Umbilical cord (tissue), 2 donors: ENCODE data around the gene APOL5. TPM values are rescaled to one million over a fixed set of nuclear protein-coding genes. Genes with fewer than 3 reads are reported as not detected.
"Not testable (repeated sequence)": the region's sequence is repeated elsewhere in the genome, so short reads cannot be mapped to it uniquely, and the experiment has no call there.

Source experiments
- DNase-seq: peaks from one replicate; pipeline ENCODE4 v3.0.0-alpha.2; 2015; ENCODE audit warnings: low spot score
- total RNA-seq: library from RNA; depleted of rRNA; stranded (reverse); fragments of >200 nt; gene quantifications from one replicate; pipeline ENCODE4 v1.2.3, GENCODE V29; 2014; ENCODE audit warnings: low replicate concordance; ENCODE audit not compliant: insufficient read depth

APOL5 gene
- total RNA-seq, 1 donor from 2014 or later = not detected

DNA sequence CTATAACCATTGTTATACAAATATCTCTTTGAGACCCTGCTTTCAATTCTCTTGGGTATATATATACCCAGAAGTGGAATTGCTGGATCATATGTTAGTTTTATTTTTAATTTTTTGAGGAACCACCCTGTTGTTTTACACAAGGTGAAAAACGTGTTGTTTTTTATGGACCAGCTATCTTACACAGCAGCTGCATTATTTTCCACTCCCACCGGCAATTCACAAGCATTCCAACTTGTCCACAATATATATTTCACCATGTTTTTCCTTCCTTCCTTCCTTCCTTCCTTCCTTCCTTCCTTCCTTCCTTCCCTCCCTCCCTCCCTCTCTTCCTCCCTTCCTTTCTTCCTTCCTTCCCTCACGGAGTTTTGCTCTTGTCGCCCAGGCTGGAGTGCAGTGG lies 6.3 kb upstream of the APOL5 start:
- DNase-seq = no peak

- DNase-seq = no peak
Observed at GRCh38 chr22:35712672-35713071, 5.0 kb upstream of the APOL5 start.

GRCh38 chr22:35719212-35719875 lies 1.7 kb downstream of the APOL5 start:
- no peak for DNase-seq

DNA sequence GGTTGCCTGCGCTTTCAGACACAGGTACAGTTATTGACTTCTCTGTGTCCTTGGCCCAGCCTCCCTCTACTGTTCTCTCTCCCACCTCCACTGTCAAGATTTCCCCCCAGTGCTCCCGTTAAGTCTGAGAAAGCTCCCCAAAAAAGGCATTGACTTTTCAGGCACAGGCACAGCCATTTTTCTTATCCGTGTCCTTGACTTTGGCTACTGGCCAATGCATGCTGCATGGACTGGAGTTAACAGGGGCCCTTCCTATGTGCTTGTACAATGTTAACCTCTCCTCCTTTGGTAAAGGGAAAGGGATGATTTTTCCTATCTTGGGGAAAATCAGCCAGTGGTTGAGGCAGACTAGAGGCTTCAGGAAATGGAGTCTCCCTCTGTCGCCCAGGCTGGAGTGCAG lies 4.3 kb downstream of the APOL5 start:
- no peak for DNase-seq

GRCh38 chr22:35725521-35725920 lies 7.8 kb downstream of the APOL5 start:
- DNase-seq = no peak

- no peak for DNase-seq
Observed at GRCh38 chr22:35726398-35726797, 8.7 kb downstream of the APOL5 start.

DNA sequence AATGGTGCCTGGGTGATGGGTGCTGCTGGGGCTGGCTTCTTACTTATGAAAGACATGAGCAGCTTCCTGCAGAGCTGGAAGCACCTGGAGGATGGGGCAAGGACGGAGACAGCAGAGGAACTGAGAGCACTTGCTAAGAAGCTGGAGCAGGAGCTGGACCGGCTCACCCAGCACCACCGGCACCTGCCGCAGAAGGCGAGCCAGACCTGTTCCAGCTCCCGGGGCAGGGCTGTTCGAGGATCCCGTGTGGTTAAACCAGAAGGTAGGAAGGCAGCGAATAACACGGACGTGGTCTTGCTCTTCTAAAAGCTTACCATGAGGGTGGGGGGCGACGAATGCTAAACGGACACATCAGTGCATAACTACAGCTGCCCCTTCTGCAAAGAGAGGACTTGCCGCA lies 9.3 kb downstream of the APOL5 start:
- DNase-seq = no peak

DNA sequence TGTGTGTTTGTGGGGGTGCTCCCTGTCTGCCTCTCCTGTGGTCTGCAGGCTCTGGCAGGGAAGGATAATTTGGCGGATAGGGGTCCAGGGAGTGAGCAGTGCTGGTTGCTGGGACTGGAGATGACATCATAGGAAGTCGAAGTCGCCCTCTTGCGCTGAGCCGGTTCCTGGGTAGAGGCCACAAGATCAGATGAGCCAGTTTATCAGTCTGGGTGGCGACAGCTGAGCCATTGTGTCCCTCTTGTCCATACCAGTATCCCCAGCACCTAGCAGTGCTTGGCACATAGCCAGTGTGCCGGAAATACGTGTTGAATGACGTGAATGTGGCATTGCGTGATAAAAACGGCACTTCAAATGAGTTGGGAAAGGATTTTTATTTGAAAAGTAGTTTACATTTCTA lies 9.8 kb downstream of the APOL5 start:
- DNase-seq = no peak

GRCh38 chr22:35728639-35729308 lies 11.1 kb downstream of the APOL5 start:
- no peak for DNase-seq

GRCh38 chr22:35729309-35729698 lies 11.6 kb downstream of the APOL5 start:
- DNase-seq = no peak

GRCh38 chr22:35731321-35731720 lies 13.6 kb downstream of the APOL5 start:
- no peak for DNase-seq

- no peak for DNase-seq
Observed at GRCh38 chr22:35732116-35732515, 14.4 kb downstream of the APOL5 start.

GRCh38 chr22:35733036-35733435 lies 15.4 kb downstream of the APOL5 start:
- DNase-seq = no peak

DNA sequence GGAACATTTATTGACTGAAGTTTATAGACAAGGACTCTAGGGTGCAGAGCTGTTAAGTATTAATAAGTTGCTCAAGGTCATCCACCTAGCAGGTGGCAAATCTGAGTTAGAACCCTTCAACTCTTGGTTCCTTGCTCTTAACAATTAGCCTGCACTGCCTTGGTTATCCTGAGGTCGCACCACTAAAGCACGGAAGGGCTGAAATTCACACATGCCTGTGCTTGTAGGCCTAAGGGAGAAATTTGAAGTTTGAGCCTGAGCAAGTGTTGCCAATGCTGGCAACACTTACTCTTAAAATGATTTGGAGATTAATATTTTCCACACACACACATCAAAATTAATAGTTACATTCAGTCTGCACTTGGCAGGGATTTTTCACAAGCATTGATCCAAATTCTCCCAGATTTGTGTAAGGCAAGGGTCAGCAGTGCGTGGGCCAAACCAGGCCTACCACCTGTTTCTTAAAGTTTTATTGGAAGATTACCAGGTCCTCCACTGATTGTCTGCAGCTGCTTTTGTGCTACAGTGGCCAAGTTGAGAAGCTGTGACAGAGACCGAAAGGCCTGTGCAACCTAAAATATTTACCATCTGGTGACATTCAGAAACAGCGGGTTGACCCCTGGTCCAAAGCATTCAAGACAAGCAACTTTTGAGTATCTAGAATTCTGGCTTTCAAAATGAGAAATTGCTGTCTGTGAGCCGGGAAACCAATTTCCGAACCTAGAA lies 16.3 kb downstream of the APOL5 start:
- DNase-seq = no peak

GRCh38 chr22:35734517-35734827 lies 16.8 kb downstream of the APOL5 start:
- no peak for DNase-seq

GRCh38 chr22:35735542-35735941 lies 17.9 kb downstream of the APOL5 start:
- peak; percentile 34 for DNase-seq

DNA sequence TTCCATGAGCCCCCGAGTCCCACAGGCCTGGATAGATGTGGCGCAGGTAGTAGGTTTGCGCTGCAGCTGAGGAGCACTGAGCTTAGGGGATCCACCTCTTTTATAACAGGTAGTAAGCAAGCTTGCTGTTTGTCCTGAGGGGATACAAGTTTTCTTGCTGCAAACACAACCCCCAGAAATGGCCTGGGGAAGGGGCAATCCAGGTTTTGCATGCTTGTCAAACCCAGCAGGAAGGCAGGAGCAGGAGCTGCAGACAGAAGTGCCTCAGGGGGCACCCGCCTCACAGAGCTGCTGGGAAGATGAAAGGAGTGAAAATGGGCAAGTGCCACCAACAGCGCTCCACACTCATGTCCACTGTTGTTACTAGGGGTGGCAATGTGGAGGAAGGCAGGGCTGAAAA lies 18.5 kb downstream of the APOL5 start:
- no peak for DNase-seq

DNA sequence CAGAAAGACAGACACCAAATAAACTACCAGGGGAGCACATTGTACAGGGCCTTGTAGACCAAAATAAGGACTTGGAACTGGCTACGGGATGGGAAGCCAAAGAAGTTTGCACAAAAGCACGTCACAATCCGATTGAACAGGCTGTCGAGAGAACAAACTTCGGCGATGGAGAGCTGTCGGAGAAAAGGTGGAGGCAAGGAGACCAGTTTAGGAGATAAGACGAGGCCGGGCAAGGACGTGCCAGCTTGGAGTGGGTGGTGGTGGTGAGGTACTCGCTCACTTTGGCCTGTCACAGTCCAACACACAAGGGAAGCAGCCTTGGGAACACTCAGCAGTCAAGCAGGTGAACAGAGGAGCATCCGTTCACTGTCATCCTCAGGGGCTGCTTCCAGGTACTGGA lies 19.0 kb downstream of the APOL5 start:
- DNase-seq = no peak

GRCh38 chr22:35737886-35738285 lies 20.2 kb downstream of the APOL5 start:
- DNase-seq = not testable (repeated sequence)

- no peak for DNase-seq
Observed at GRCh38 chr22:35739076-35739930, 21.6 kb downstream of the APOL5 start.

- no peak for DNase-seq
Observed at GRCh38 chr22:35739931-35740380, 22.3 kb downstream of the APOL5 start.

- no peak for DNase-seq
Observed at GRCh38 chr22:35740616-35741015, 22.9 kb downstream of the APOL5 start.
